GM21529 (cell line): Measurements from ENCODE around the gene ATP10A.

Experiments used
- ATAC-seq: cut with Tn5 transposase; IDR thresholded peaks from one replicate; pipeline ENCODE4 v1.9.1; 2021; ENCODE audit not compliant: unreplicated experiment

Gene ATP10A

GRCh38 chr15:25830844-25831451 is 32.2 kb downstream of the ATP10A start:
- no peak for ATAC-seq

- ATAC-seq, result no peak
Observed at GRCh38 chr15:25829073-25829472, 34.1 kb downstream of the ATP10A start.

GRCh38 chr15:25825207-25825606 is 37.9 kb downstream of the ATP10A start:
- no peak for ATAC-seq

GRCh38 chr15:25824618-25825017 is 38.5 kb downstream of the ATP10A start:
- ATAC-seq, result no peak

- ATAC-seq, result no peak
Observed at GRCh38 chr15:25812845-25813244, 50.3 kb downstream of the ATP10A start.

- no peak for ATAC-seq
Observed at GRCh38 chr15:25812073-25812472, 51.1 kb downstream of the ATP10A start.

GRCh38 chr15:25811481-25811906 is 51.6 kb downstream of the ATP10A start:
- peak; percentile 89 for ATAC-seq

GRCh38 chr15:25810631-25811091 is 52.5 kb downstream of the ATP10A start:
- ATAC-seq, result no peak

GRCh38 chr15:25810154-25810553 is 53.0 kb downstream of the ATP10A start:
- no peak for ATAC-seq

GRCh38 chr15:25807063-25807462 is 56.1 kb downstream of the ATP10A start:
- no peak for ATAC-seq

GRCh38 chr15:25805031-25805430 is 58.1 kb downstream of the ATP10A start:
- ATAC-seq, result no peak

- ATAC-seq, result no peak
Observed at GRCh38 chr15:25804451-25804850, 58.7 kb downstream of the ATP10A start.

GRCh38 chr15:25803541-25803940 is 59.6 kb downstream of the ATP10A start:
- ATAC-seq, result no peak

GRCh38 chr15:25803036-25803435 is 60.1 kb downstream of the ATP10A start:
- no peak for ATAC-seq

- no peak for ATAC-seq
Observed at GRCh38 chr15:25802285-25802830, 60.8 kb downstream of the ATP10A start.

- ATAC-seq, result no peak
Observed at GRCh38 chr15:25801586-25802284, 61.4 kb downstream of the ATP10A start.

- ATAC-seq, result no peak
Observed at GRCh38 chr15:25800761-25801515, 62.2 kb downstream of the ATP10A start.

- no peak for ATAC-seq
Observed at GRCh38 chr15:25799906-25800700, 63.0 kb downstream of the ATP10A start.

- no peak for ATAC-seq
Observed at GRCh38 chr15:25797936-25798901, 64.9 kb downstream of the ATP10A start.

GRCh38 chr15:25797511-25797935 is 65.6 kb downstream of the ATP10A start:
- no peak for ATAC-seq
